Measurements from ENCODE around the gene CA10.

GRCh38 chr17:51813784-51814174 lies 344.7 kb downstream of the CA10 start:
- TF ChIP-seq CTCF (IDR thresholded peaks at IDR 0.05) (no peak), EP300 (IDR thresholded peaks at IDR 0.05) (no peak)

All from sigmoid colon (tissue), 4 donors.